Activated CD4-positive, alpha-beta T cell treated with anti-CD3 and anti-CD28 coated beads, Interleukin-2, amount 50 U/mL, for 4 hours (primary cell): ENCODE measurements around the gene GOLGA3.

Experiments used
- DNase-seq, 2 experiments: peaks; one replicate each; pipeline ENCODE4 v3.0.0-alpha.2; 2020

Gene GOLGA3

DNA sequence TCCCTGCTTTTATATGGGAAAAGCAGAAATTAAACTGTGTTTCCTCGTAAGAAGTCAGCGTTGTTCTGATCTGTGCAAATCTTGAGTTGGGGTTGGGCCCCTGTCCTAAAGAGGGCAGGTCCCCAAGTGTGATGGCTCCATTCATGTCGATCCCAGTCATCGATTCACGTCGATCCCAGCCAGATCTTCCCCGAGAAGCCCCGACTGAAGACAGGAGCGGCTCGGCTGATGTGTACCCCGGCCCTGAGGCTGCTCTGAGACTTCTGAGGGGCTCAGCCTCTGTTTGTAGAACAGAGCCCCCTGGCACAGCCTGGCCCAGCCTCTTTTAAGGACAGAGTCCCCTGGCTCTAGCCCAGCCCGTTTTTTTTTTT, 108.7 kb downstream of the GOLGA3 start:
- no peak for DNase-seq

DNA sequence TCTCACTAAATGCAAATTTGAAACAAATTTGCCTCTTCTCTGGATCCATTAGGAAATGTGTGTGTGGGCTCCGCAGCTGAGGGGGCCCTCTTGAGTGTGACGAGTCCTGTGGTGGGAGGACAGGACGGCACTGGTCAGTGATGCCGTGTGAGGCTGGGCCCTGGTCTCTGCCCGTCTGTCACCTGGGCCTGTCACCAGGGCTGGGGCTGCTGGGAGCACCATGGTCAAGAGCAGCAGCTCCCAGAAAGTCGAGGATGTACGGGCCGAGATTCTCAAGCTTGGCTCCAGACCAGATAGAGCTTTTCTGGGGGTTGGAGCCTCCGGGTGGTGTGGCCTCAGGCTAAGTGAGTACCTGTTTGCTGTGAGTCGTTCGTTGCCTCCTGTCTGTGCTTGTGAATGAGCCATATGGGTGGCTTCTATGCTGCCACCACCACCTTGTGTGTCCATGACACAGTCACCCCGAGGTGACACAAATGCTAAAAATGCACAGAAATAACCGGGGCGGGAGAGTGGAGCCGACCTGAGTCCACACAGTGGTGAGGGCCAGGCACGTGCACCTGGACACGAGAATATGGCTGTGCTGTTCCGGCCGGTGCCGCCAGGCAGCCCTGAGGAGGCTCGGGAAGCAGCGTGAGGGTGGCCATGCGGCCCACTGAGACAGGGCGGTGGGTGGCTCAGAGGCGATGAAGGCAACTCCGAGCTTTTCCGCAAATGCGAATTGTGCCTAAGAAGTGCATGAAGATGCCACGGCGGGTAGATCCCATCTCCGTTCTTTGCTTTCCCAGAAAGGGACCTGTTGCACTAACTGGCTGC, 109.3 kb downstream of the GOLGA3 start:
- no peak for DNase-seq
